ENCODE results near the gene SCUBE2. TPM values are rescaled to one million over a fixed set of nuclear protein-coding genes. Genes with fewer than 3 reads are reported as not detected.

Gene SCUBE2
- total RNA-seq, 1 donor from 2014 or later: 5.0 TPM

- DNase-seq (ENCODE audit: low spot score): no peak
- Mint-ChIP-seq H3K36me3 (ENCODE audit: low read depth) (no peaks in the 10 kb centered on the region), H3K4me3 (ENCODE audit: unreplicated experiment) (no peak overlapping the region), H3K9me3 (ENCODE audit: low read depth) (peaks cover 3% of the 10 kb centered on the region), H3K27ac (ENCODE audit: unreplicated experiment) (no peak overlapping the region), H3K27me3 (ENCODE audit: low read depth) (no peaks in the 10 kb centered on the region), H3K4me1 (ENCODE audit: low read depth) (peaks cover 17% of the 10 kb centered on the region)
- TF ChIP-seq, protein P1, sequence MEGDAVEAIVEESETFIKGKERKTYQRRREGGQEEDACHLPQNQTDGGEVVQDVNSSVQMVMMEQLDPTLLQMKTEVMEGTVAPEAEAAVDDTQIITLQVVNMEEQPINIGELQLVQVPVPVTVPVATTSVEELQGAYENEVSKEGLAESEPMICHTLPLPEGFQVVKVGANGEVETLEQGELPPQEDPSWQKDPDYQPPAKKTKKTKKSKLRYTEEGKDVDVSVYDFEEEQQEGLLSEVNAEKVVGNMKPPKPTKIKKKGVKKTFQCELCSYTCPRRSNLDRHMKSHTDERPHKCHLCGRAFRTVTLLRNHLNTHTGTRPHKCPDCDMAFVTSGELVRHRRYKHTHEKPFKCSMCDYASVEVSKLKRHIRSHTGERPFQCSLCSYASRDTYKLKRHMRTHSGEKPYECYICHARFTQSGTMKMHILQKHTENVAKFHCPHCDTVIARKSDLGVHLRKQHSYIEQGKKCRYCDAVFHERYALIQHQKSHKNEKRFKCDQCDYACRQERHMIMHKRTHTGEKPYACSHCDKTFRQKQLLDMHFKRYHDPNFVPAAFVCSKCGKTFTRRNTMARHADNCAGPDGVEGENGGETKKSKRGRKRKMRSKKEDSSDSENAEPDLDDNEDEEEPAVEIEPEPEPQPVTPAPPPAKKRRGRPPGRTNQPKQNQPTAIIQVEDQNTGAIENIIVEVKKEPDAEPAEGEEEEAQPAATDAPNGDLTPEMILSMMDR (IDR thresholded peaks at IDR 0.05): no peak
Measured at GRCh38 chr11:9005087-9005486, 86.3 kb downstream of the SCUBE2 start.

DNA sequence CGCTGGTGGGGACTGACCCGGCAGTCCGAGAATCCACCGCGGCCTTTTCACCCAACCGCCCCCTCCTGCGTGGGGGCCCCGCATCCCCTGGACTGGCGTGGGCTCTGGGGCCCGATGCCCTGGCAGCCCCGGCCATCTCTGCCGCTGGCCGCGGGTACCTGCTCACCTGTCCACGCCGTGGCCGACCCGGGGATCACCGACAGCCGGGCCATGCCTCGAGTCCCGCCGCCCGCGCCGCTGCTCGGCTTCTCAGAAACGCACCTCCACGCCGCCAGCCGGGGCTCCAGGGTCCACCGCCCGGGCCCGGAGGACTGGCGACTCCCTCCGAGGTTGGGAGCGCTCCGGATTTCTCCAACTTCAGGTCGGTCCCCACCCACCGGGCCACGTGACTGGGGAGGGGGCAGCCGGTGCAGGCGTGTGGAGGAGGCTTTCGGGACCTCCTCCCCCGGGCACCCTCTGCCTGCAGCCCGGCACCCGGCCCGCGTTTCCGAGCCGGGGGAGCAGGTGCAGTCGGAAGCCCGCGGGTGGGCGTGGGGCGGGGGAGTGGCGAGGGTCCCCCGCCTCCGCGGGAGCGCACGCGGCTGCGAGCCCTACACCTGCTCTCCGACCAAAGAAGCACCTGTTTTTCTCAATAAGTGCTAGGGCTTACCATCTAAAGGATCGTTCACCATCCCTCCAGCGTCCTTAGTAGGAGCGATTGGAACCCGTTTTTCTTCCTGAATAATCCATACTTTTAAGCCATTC is 87.0 kb downstream of the SCUBE2 start:
- TF ChIP-seq, protein P1 (IDR thresholded peaks at IDR 0.05): no peak
- no peak overlapping the region for H3K27ac Mint-ChIP-seq (ENCODE audit: unreplicated experiment)
- no peaks in the 10 kb centered on the region for H3K36me3 Mint-ChIP-seq (ENCODE audit: low read depth)
- H3K27me3 Mint-ChIP-seq (ENCODE audit: low read depth): no peaks in the 10 kb centered on the region
- H3K4me1 Mint-ChIP-seq (ENCODE audit: low read depth): peaks cover 17% of the 10 kb centered on the region
- H3K4me3 Mint-ChIP-seq (ENCODE audit: unreplicated experiment): peak overlapping the region; percentile 40
- peak; percentile 91 for DNase-seq (ENCODE audit: low spot score)
- H3K9me3 Mint-ChIP-seq (ENCODE audit: low read depth): no peaks in the 10 kb centered on the region

DNA sequence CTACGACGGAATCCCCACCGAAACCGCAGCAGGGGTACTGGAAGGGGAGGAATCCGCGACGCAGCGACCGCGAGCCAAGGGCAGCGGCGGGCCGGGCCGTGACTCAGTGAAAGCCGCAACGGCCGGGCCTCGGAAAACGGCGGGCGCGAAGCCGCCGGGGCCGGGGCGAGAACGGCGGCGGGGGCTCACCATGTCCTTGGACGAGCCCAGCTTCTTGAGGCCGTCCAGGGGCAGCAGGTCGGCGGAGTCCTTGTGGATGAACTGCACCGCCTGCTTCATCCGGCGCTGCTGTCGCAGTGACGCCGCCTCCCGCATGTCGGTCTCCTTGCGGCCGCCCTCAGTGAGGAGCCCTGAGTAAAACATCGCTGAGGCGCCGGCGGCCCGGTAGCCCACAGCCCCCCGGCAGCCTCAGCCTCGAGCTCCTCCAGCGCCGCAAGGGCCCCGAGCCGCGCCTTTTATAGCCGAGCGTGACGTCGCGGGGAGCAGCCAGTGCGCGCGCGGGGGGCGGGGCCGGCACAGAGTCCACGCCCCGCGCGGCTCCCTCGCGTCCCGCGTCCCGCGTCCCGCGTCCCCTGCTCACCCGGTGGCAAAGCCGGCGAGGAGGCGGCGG is 87.7 kb downstream of the SCUBE2 start, which contains the start of gene NRIP3:
Gene NRIP3, minus strand, starts transcription at position 429 of the 610 bp plus-strand sequence. Its CDS starts 66 bp downstream, at position 363.
- H3K27ac Mint-ChIP-seq (ENCODE audit: unreplicated experiment): peak within 1 kb of the TSS; percentile 34
- TF ChIP-seq, protein P1 (IDR thresholded peaks at IDR 0.05): peak; percentile 26
- peak within 1 kb of the TSS; percentile 70 for H3K4me3 Mint-ChIP-seq (ENCODE audit: unreplicated experiment)
- no peaks in the 10 kb centered on the region for H3K27me3 Mint-ChIP-seq (ENCODE audit: low read depth)
- peaks cover 17% of the 10 kb centered on the region for H3K4me1 Mint-ChIP-seq (ENCODE audit: low read depth)
- no peaks in the 10 kb centered on the region for H3K36me3 Mint-ChIP-seq (ENCODE audit: low read depth)
- no peaks in the 10 kb centered on the region for H3K9me3 Mint-ChIP-seq (ENCODE audit: low read depth)
- DNase-seq (ENCODE audit: low spot score): no peak

GRCh38 chr11:9002920-9003572 is 88.4 kb downstream of the SCUBE2 start:
- H3K27me3 Mint-ChIP-seq (ENCODE audit: low read depth): no peaks in the 10 kb centered on the region
- H3K4me1 Mint-ChIP-seq (ENCODE audit: low read depth): peaks cover 17% of the 10 kb centered on the region
- no peaks in the 10 kb centered on the region for H3K36me3 Mint-ChIP-seq (ENCODE audit: low read depth)
- H3K27ac Mint-ChIP-seq (ENCODE audit: unreplicated experiment): peak overlapping the region; percentile 34
- TF ChIP-seq, protein P1 (IDR thresholded peaks at IDR 0.05): no peak
- no peaks in the 10 kb centered on the region for H3K9me3 Mint-ChIP-seq (ENCODE audit: low read depth)
- H3K4me3 Mint-ChIP-seq (ENCODE audit: unreplicated experiment): peak overlapping the region; percentile 70
- no peak for DNase-seq (ENCODE audit: low spot score)

- H3K4me1 Mint-ChIP-seq (ENCODE audit: low read depth): peaks cover 17% of the 10 kb centered on the region
- peak overlapping the region; percentile 69 for H3K27ac Mint-ChIP-seq (ENCODE audit: unreplicated experiment)
- H3K36me3 Mint-ChIP-seq (ENCODE audit: low read depth): no peaks in the 10 kb centered on the region
- H3K4me3 Mint-ChIP-seq (ENCODE audit: unreplicated experiment): no peak overlapping the region
- no peaks in the 10 kb centered on the region for H3K27me3 Mint-ChIP-seq (ENCODE audit: low read depth)
- DNase-seq (ENCODE audit: low spot score): no peak
- no peaks in the 10 kb centered on the region for H3K9me3 Mint-ChIP-seq (ENCODE audit: low read depth)
- TF ChIP-seq, protein P1 (IDR thresholded peaks at IDR 0.05): no peak
Measured at GRCh38 chr11:9001736-9002135, 89.7 kb downstream of the SCUBE2 start.
